Psoas muscle (tissue), 8 donors: ENCODE data around the gene ZNF182. TPM values are rescaled to one million over a fixed set of nuclear protein-coding genes. Genes with fewer than 3 reads are reported as not detected.
"Not testable (repeated sequence)": the region's sequence is repeated elsewhere in the genome, so short reads cannot be mapped to it uniquely, and the experiment has no call there.

Experiments used
- ATAC-seq, 4 donors: fragments of 200-7000 bp; cut with Tn5 transposase; one replicate each; pipeline ENCODE4 v1.9.1; 2020; ENCODE audit warnings: moderate library complexity in 3 of 4, mild to moderate bottlenecking in 2 of 4
- DNase-seq, 2 donors: peaks; one replicate each; pipeline ENCODE4 v3.0.0-alpha.2; 2020
- H3K27ac ChIP-seq: fragments of 200-600 bp; one replicate; pipeline ENCODE4 v1.8.0; 2022
- H3K27me3 ChIP-seq, 3 donors: fragments of 200-600 bp in 1 of 3; one replicate each; pipeline versions ENCODE4 v1.6.1 to v1.8.0; 2013 to 2022; ENCODE audit warnings: low read length in 2 of 3, mild to moderate bottlenecking in 2 of 3, moderate library complexity in 1 of 3; ENCODE audit not compliant: insufficient read depth in 3 of 3
- H3K36me3 ChIP-seq, 2 donors: fragments of 200-600 bp in 1 of 2; one replicate each; pipeline versions ENCODE4 v1.6.1 to v1.8.0; 2013 to 2022; ENCODE audit warnings: low read depth in 1 of 2, mild to moderate bottlenecking in 1 of 2, moderate library complexity in 1 of 2; ENCODE audit not compliant: insufficient read depth in 1 of 2
- H3K4me1 ChIP-seq: fragments of 200-600 bp; one replicate; pipeline ENCODE4 v1.8.0; 2022
- H3K4me3 ChIP-seq: fragments of 200-600 bp; one replicate; pipeline ENCODE4 v1.8.0; 2022; ENCODE audit warnings: mild to moderate bottlenecking
- H3K9me3 ChIP-seq: fragments of 200-600 bp; one replicate; pipeline ENCODE4 v1.8.0; 2022
- CTCF ChIP-seq: fragments of 200-600 bp; IDR thresholded peaks from one replicate; pipeline ENCODE4 v1.8.0; 2022; ENCODE audit warnings: antibody characterized with exemption
- WGBS, 3 donors: extraction: QIAGEN DNeasy Blood & Tissue Kit; methylation state at CpG; one replicate each; pipeline versions ENCODE4 v1.1.6 to v1.1.7; 2013; 5-methylcytosine and 5-hydroxymethylcytosine counted together
- intact Hi-C, 2 donors: fragments of 100-400 bp; cut with DNase I; formaldehyde crosslinking; loops; one replicate each; pipeline versions ENCODE4 v1.11.0 to v1.14.2; 2022
- polyA plus RNA-seq, 3 donors: library from polyadenylated mRNA; stranded (reverse); fragments of 200-250 nt; gene quantifications; one replicate each; pipeline ENCODE4 v1.2.3, GENCODE V29; 2013
- total RNA-seq, 4 donors: library from RNA; stranded (reverse); fragmentation: NEBNext Ultra II Directional in 2 of 4; extraction: Animal tissue kit (Norgen Biotek cat#: 25700) in 2 of 4; gene quantifications; one replicate each; pipeline versions ENCODE4 v1.2.1 to v1.2.4, GENCODE V29; 2021 to 2023
- donor health status: healthy with polysubstance abuse.
- donor health status: DM: no; HTN: no; CAD: no; lungs with moderate emphysema.
- donor health status: Bipolar disorder and iron deficiency.
- donor health status: healthy.
- donor health status: DM: yes; HTN: yes; CAD: no.
- donor health status: DM: no; HTN: no; CAD: no.
- donor health status: DM: no; HTN: no; CAD: no.
- donor health status: DM: yes; HTN: yes; CAD: no.

Gene ZNF182
- total and polyA plus RNA-seq, 7 donors: 1.2 to 3.7 (median 2.5) TPM

DNA sequence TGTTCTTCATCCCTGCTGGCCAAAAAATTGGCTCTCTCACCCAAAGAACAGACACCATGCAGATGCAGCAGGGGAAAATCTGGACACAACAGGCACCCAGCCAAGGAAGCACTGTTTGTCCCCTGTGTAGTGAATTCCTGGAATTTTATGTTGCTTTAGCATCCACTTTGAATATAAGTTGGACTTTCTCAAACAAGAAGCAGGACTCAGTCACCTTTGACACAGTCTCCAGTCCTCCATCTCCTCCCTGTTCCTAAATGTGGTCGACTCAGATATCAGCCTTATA lies 11.8 kb downstream of the ZNF182 start:
- DNase-seq (no peak), ATAC-seq (no peak)
- Histone ChIP-seq H3K36me3 (peaks cover 0 to 14% of the 10 kb centered on the region in 2 donors), H3K4me1 (no peaks in the 10 kb centered on the region), H3K9me3 (peaks cover 7% of the 10 kb centered on the region), H3K4me3 (no peak overlapping the region), H3K27me3 (no peaks in the 10 kb centered on the region), H3K27ac (no peak overlapping the region)
- intact Hi-C loops: no loop called here
- TF ChIP-seq CTCF: no peak
- WGBS, 3 donors: 81 to 100% (median 85%) methylated on average over 1 of the region's 1 CpG

DNA sequence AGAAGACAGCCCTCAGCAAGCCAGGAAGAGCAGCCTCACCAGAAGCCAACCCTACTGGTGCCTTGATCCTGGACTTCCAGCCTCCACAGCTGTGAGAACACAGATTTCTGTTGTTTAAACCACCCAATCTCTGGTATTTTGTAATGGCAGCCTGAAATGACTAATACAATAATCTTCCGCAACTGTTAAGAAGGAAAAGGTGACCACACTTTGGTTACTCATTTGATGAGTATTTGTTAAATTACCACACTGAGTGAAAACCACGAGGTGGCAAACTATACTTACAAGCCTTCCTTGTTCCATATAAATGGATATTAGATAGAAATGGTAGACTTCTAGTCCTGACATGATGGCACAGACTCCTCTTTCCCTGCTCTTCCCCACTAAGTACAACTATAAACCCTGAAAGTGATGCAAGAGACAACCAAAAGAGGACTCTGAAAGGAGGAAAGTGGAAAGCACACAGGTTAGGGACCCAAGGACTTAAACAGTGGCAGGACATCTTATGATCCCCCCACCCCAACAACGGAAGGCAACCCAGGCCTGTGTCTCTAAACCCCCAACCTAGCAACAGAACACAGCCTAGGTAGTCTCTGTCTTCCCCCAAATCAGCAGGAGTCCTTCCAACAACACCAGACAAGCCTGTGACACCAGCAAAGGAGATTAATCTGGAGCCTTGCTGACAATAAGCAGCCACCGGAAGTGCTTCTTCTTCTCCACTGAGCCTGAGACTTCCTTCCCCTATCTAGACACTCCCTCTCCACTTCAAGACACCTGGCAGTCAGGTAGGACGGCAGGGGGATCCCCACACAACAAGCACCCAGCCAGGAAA lies 12.3 kb downstream of the ZNF182 start:
- Histone ChIP-seq H3K27ac (no peak overlapping the region), H3K4me1 (no peaks in the 10 kb centered on the region), H3K27me3 (no peaks in the 10 kb centered on the region), H3K9me3 (peaks cover 3% of the 10 kb centered on the region), H3K36me3 (peaks cover 0 to 14% of the 10 kb centered on the region in 2 donors), H3K4me3 (no peak overlapping the region)
- TF ChIP-seq CTCF: no peak
- DNase-seq (no peak), ATAC-seq (no peak)
- 71 to 96% (median 83%) methylated on average over 5 of the region's 5 CpGs for WGBS, 3 donors
- intact Hi-C loops: no loop called here

DNA sequence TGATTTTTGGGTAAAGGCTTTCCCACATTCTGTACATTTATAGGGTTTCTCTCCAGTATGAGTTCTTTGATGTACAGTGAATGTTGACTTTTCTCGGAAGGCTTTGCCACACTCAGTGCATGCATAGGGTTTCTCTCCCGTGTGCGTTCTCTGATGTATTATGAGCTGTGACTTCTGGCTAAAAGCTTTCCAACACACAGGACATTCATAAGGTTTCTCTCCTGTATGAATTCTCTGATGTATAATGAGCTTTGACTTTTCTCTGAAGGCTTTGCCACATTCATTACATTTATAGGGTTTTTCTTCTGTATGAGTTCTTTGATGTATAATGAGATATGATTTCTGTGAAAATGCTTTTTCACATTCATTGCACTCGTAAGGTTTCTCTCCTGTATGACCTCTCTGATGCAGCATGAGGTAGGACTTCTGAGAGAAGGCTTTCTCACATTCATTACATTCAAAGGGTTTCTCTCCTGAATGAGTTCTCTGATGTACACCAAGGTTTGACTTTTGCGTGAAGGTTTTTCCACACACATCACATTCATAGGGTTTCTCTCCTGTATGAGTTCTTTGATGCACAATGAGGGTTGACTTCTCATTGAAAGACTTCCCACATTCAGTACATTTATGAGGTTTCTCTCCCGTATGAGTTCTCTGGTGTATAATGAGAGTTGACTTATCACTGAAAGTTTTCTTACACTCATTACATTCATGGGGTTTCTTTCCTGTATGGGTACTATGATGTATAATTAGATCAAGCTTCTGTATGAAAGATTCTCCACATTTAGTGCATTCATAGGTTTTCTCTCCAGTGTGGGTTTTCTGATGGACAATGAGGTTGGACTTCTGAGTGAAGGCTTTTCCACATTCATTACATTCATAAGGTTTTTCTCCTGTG lies 27.3 kb downstream of the ZNF182 start:
- Histone ChIP-seq H3K9me3 (peaks cover 80% of the 10 kb centered on the region), H3K36me3 (peaks cover 11 to 44% of the 10 kb centered on the region in 2 donors), H3K4me3 (no peak overlapping the region), H3K27me3 (no peaks in the 10 kb centered on the region), H3K4me1 (no peaks in the 10 kb centered on the region), H3K27ac (no peak overlapping the region)
- 95 to 100% (median 98%) methylated on average over 6 of the region's 6 CpGs for WGBS, 3 donors
- DNase-seq: no peak
- ATAC-seq: no peak
- intact Hi-C loops: no loop called here
- TF ChIP-seq CTCF: no peak

DNA sequence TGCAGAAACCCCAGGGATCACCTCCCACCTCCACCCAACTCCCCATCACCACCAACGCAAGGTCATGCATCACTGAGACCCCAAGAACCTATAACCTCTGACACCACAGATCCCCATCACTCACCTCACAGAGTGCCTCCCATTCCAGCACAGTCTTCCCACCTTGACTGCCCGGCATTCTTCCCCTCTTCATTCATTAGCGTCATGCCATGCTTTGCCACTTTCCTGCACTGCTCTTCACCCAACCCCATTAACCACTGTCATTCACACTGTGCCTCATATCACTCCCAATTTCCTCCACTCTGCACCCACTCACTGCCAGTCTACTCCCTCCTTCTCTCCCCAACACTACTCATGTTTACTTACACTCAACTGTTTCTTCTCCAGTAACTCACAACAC lies 30.6 kb downstream of the ZNF182 start:
- Histone ChIP-seq H3K4me3 (no peak overlapping the region), H3K4me1 (no peaks in the 10 kb centered on the region), H3K27me3 (no peaks in the 10 kb centered on the region), H3K36me3 (peaks cover 11 to 15% of the 10 kb centered on the region in 2 donors), H3K27ac (no peak overlapping the region), H3K9me3 (peaks cover 73% of the 10 kb centered on the region)
- WGBS, 3 donors: 88 to 100% (median 94%) methylated on average over 3 of the region's 3 CpGs
- DNase-seq (no peak), ATAC-seq (no peak)
- intact Hi-C loops: no loop called here
- no peak for TF ChIP-seq CTCF

DNA sequence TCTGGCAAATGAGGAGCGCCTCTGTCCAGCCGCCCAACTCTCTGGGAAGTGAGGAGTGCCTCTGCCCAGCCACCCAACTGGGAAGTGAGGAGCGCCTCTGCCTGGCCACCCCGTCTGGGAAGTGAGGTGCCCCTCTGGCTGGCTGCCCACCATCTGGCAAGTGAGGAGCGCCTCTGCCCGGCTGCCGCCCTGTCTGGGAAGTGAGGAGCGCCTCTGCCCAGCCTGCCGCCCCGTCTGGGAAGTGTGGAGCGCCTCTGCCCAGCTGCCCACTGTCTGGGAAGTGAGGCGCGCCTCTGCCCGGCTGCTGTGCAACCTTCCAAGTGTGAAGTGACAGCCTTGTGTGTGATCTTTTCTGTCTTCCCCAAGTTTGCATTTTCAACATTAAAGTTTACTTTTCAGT lies 38.3 kb downstream of the ZNF182 start:
- ATAC-seq, intact Hi-C loops, H3K27ac ChIP-seq, DNase-seq, H3K9me3 ChIP-seq, H3K36me3 ChIP-seq, H3K4me1 ChIP-seq, H3K4me3 ChIP-seq, H3K27me3 ChIP-seq: not testable (repeated sequence)
- 89 to 92% (median 89%) methylated on average over 11 to 14 of the region's 14 CpGs for WGBS, 3 donors

- H3K27me3 ChIP-seq, H3K27ac ChIP-seq, H3K36me3 ChIP-seq, DNase-seq, H3K9me3 ChIP-seq, ATAC-seq, intact Hi-C loops, H3K4me3 ChIP-seq, H3K4me1 ChIP-seq: not testable (repeated sequence)
- 68 to 94% (median 72%) methylated on average over 5 to 6 of the region's 6 CpGs for WGBS, 3 donors
Measured at GRCh38 chrX:47961830-47962229, 42.0 kb downstream of the ZNF182 start.
